Measurements from ENCODE around the gene CHCHD6.

The CHCHD6 gene

GRCh38 chr3:126903521-126903920, 199.5 kb downstream of the CHCHD6 start:
- Mint-ChIP-seq H3K27me3 (peaks cover 13 to 16% of the 10 kb centered on the region in 2 donors), H3K4me1 (peaks cover 0 to under 1% of the 10 kb centered on the region in 2 donors), H3K27ac (no peak overlapping the region), H3K9me3 (no peaks in the 10 kb centered on the region), H3K36me3 (peaks cover 6 to 20% of the 10 kb centered on the region in 2 donors), H3K4me3 (no peak overlapping the region)
- ATAC-seq (replicated peaks) (no peak), DNase-seq (no peak)

- peaks cover 18 to 30% of the 10 kb centered on the region in 2 donors for H3K36me3 Mint-ChIP-seq
- no peak overlapping the region for H3K4me3 Mint-ChIP-seq
- ATAC-seq (replicated peaks), result no peak
- no peak overlapping the region for H3K27ac Mint-ChIP-seq
- H3K27me3 Mint-ChIP-seq, result peaks cover 12 to 15% of the 10 kb centered on the region in 2 donors
- H3K4me1 Mint-ChIP-seq, result peaks cover 28 to 36% of the 10 kb centered on the region in 2 donors
- H3K9me3 Mint-ChIP-seq, result peaks cover 0 to 2% of the 10 kb centered on the region in 2 donors
- DNase-seq, result no peak
Observed at GRCh38 chr3:126907557-126907956, 203.5 kb downstream of the CHCHD6 start.

GRCh38 chr3:126908752-126909275, 204.8 kb downstream of the CHCHD6 start:
- peaks cover 18 to 30% of the 10 kb centered on the region in 2 donors for H3K36me3 Mint-ChIP-seq

GRCh38 chr3:126910231-126910630, 206.2 kb downstream of the CHCHD6 start:
- H3K9me3 Mint-ChIP-seq, result peaks cover 0 to 2% of the 10 kb centered on the region in 2 donors
- ATAC-seq (replicated peaks) (no peak), DNase-seq (no peak)
- peaks cover 18 to 32% of the 10 kb centered on the region in 2 donors for H3K36me3 Mint-ChIP-seq
- no peak overlapping the region for H3K4me3 Mint-ChIP-seq
- H3K27me3 Mint-ChIP-seq, result peaks cover 12 to 15% of the 10 kb centered on the region in 2 donors
- H3K4me1 Mint-ChIP-seq, result peaks cover 34 to 48% of the 10 kb centered on the region in 2 donors
- H3K27ac Mint-ChIP-seq, result peak overlapping the region; percentile 98

More at GRCh38 chr3:126908752-126909275, 204.8 kb downstream of the CHCHD6 start:
- no peak for DNase-seq
- Mint-ChIP-seq H3K9me3 (peaks cover 0 to 2% of the 10 kb centered on the region in 2 donors), H3K27ac (peak overlapping the region; percentile 68), H3K27me3 (peaks cover 12 to 15% of the 10 kb centered on the region in 2 donors), H3K4me3 (no peak overlapping the region), H3K4me1 (peaks cover 34 to 47% of the 10 kb centered on the region in 2 donors)
- no peak for ATAC-seq (replicated peaks)

GRCh38 chr3:126911162-126912026, 207.4 kb downstream of the CHCHD6 start:
- peaks cover 20 to 36% of the 10 kb centered on the region in 2 donors for H3K36me3 Mint-ChIP-seq
- peak; percentile 95 for ATAC-seq (replicated peaks)
- peaks cover 0 to 2% of the 10 kb centered on the region in 2 donors for H3K9me3 Mint-ChIP-seq
- peaks cover 8 to 16% of the 10 kb centered on the region in 2 donors for H3K27me3 Mint-ChIP-seq
- H3K4me1 Mint-ChIP-seq, result peaks cover 34 to 48% of the 10 kb centered on the region in 2 donors
- DNase-seq, result peak; percentile 88
- peak overlapping the region; percentile 78 to 81 for H3K4me3 Mint-ChIP-seq
- H3K27ac Mint-ChIP-seq, result peak overlapping the region; percentile 98

GRCh38 chr3:126912027-126912422, 208.0 kb downstream of the CHCHD6 start:
- H3K36me3 Mint-ChIP-seq, result peaks cover 18 to 34% of the 10 kb centered on the region in 2 donors
- peaks cover 34 to 48% of the 10 kb centered on the region in 2 donors for H3K4me1 Mint-ChIP-seq
- peak overlapping the region; percentile 98 for H3K27ac Mint-ChIP-seq
- ATAC-seq (replicated peaks), result peak; percentile 3 to 4
- peaks cover 0 to 2% of the 10 kb centered on the region in 2 donors for H3K9me3 Mint-ChIP-seq
- peaks cover 5 to 10% of the 10 kb centered on the region in 2 donors for H3K27me3 Mint-ChIP-seq
- DNase-seq, result no peak
- peak overlapping the region; percentile 78 to 81 for H3K4me3 Mint-ChIP-seq

GRCh38 chr3:126912491-126913195, 208.6 kb downstream of the CHCHD6 start:
- Mint-ChIP-seq H3K27me3 (peaks cover 5 to 10% of the 10 kb centered on the region in 2 donors), H3K4me1 (peaks cover 34 to 48% of the 10 kb centered on the region in 2 donors), H3K9me3 (peaks cover 0 to 2% of the 10 kb centered on the region in 2 donors), H3K36me3 (peaks cover 23 to 40% of the 10 kb centered on the region in 2 donors), H3K4me3 (peak overlapping the region in 1 of 2 donors; percentile 81), H3K27ac (peak overlapping the region; percentile 98)
- DNase-seq, result no peak
- no peak for ATAC-seq (replicated peaks)

GRCh38 chr3:126913524-126913923, 209.5 kb downstream of the CHCHD6 start:
- Mint-ChIP-seq H3K9me3 (peaks cover 0 to 3% of the 10 kb centered on the region in 2 donors), H3K4me1 (peaks cover 36 to 51% of the 10 kb centered on the region in 2 donors), H3K27me3 (peaks cover 5 to 10% of the 10 kb centered on the region in 2 donors), H3K4me3 (peak overlapping the region in 1 of 2 donors; percentile 4), H3K36me3 (peaks cover 24 to 46% of the 10 kb centered on the region in 2 donors), H3K27ac (no peak overlapping the region)
- DNase-seq (peak; percentile 18), ATAC-seq (replicated peaks) (peak; percentile 19 to 25)

- Mint-ChIP-seq H3K27me3 (peaks cover 3 to 7% of the 10 kb centered on the region in 2 donors), H3K4me3 (no peak overlapping the region), H3K36me3 (peaks cover 21 to 45% of the 10 kb centered on the region in 2 donors), H3K27ac (no peak overlapping the region), H3K4me1 (peaks cover 31 to 45% of the 10 kb centered on the region in 2 donors), H3K9me3 (peaks cover 0 to 3% of the 10 kb centered on the region in 2 donors)
- DNase-seq, result no peak
- ATAC-seq (replicated peaks), result no peak
Observed at GRCh38 chr3:126914226-126914625, 210.2 kb downstream of the CHCHD6 start.

- Mint-ChIP-seq H3K27ac (no peak overlapping the region), H3K27me3 (peaks cover 0 to 8% of the 10 kb centered on the region in 2 donors), H3K4me3 (no peak overlapping the region), H3K9me3 (peaks cover 4 to 7% of the 10 kb centered on the region in 2 donors), H3K4me1 (peaks cover 28 to 41% of the 10 kb centered on the region in 2 donors), H3K36me3 (peaks cover 22 to 46% of the 10 kb centered on the region in 2 donors)
- ATAC-seq (replicated peaks) (no peak), DNase-seq (no peak)
Observed at GRCh38 chr3:126915015-126915414, 211.0 kb downstream of the CHCHD6 start.

GRCh38 chr3:126916546-126916945, 212.5 kb downstream of the CHCHD6 start:
- no peak overlapping the region for H3K4me3 Mint-ChIP-seq
- peaks cover 9 to 11% of the 10 kb centered on the region in 2 donors for H3K9me3 Mint-ChIP-seq
- H3K36me3 Mint-ChIP-seq, result peaks cover 25 to 48% of the 10 kb centered on the region in 2 donors
- no peak overlapping the region for H3K27ac Mint-ChIP-seq
- no peak for DNase-seq
- H3K27me3 Mint-ChIP-seq, result peaks cover 4 to 15% of the 10 kb centered on the region in 2 donors
- ATAC-seq (replicated peaks), result no peak
- H3K4me1 Mint-ChIP-seq, result peaks cover 18 to 27% of the 10 kb centered on the region in 2 donors

- no peak for DNase-seq
- Mint-ChIP-seq H3K27ac (no peak overlapping the region), H3K4me1 (peaks cover 10 to 19% of the 10 kb centered on the region in 2 donors), H3K36me3 (peaks cover 21 to 42% of the 10 kb centered on the region in 2 donors), H3K4me3 (no peak overlapping the region), H3K27me3 (peaks cover 4 to 15% of the 10 kb centered on the region in 2 donors), H3K9me3 (peaks cover 7 to 11% of the 10 kb centered on the region in 2 donors)
- ATAC-seq (replicated peaks), result no peak
Observed at GRCh38 chr3:126917232-126917804, 213.3 kb downstream of the CHCHD6 start.

- Mint-ChIP-seq H3K36me3 (peaks cover 21 to 46% of the 10 kb centered on the region in 2 donors), H3K27ac (no peak overlapping the region), H3K9me3 (peaks cover 7 to 11% of the 10 kb centered on the region in 2 donors), H3K27me3 (peaks cover 4 to 15% of the 10 kb centered on the region in 2 donors), H3K4me3 (no peak overlapping the region), H3K4me1 (peaks cover 10 to 15% of the 10 kb centered on the region in 2 donors)
- no peak for ATAC-seq (replicated peaks)
- no peak for DNase-seq
Observed at GRCh38 chr3:126918355-126918821, 214.3 kb downstream of the CHCHD6 start.

All from stimulated activated naive B cell treated with anti-CD40 and anti-IgM and Interleukin-4, amounts not matched to agents 10 μg/mL and 1 μg/mL and 100 μg/mL, for 72 hours (primary cell).